Amniotic stem cell (primary cell): ENCODE measurements around the gene ZSWIM9.
"Not testable (repeated sequence)": the region's sequence is repeated elsewhere in the genome, so short reads cannot be mapped to it uniquely, and the experiment has no call there.

Experiments
- DNase-seq: peaks from one replicate; lab custom pipeline; 2025; lab: John Stamatoyannopoulos, UW

The ZSWIM9 gene

DNA sequence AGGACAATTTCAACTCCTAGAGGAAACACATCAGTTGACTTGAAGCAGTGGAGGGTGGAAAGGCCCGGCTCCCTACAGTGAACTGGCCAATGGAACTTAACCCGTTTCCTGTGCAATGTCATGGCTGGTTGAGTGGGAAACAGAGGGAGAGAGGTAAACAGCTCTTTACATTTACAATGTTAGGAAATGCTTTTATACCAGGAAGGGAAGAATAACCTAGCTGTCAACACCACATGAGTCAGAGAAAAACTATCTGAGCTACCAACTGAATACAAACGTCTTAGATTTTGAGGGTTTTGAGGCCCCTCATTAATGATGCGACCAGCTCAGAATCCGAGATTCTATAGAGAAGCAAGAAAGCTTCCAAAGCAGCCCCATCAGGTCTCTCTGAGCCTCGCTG lies 48.5 kb downstream of the ZSWIM9 start:
- DNase-seq, result no peak

DNA sequence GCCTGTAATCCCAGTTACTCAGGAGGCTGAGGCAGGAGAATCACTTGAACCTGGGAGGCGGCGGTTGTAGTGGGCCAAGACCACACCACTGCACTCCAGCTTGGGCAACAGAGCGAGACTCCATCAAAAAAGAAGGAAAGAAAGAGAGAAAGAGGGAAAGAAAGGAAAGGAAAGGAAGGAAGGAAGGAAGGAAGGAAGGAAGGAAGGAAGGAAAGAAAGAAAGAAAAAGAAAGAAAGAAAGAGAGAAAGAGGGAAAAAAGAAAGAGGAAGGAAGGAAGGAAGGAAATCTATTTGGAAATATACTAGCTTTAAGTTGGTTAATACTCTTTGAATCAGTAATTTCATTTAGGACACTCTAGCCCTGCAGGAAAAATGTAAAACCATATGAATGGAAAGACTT lies 50.3 kb downstream of the ZSWIM9 start:
- DNase-seq, result not testable (repeated sequence)

DNA sequence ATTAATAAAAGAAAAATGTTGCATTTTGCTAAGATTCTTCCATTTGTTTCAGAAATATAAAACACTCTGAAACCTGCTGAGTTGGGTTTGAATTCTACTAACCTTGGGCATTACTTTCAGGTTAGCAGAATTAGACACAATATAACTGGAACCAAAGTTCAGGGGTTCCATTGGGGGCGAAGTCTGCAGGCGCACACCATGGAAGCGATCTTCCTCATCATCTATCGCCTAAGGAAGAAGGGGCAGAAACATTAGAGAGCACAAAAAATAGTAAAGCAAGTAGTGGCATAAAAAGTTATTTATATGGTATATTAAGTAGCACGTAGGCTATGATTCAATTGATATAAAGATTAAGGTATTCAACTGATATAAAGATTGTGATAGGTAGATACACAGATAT lies 51.1 kb downstream of the ZSWIM9 start:
- DNase-seq, result no peak

DNA sequence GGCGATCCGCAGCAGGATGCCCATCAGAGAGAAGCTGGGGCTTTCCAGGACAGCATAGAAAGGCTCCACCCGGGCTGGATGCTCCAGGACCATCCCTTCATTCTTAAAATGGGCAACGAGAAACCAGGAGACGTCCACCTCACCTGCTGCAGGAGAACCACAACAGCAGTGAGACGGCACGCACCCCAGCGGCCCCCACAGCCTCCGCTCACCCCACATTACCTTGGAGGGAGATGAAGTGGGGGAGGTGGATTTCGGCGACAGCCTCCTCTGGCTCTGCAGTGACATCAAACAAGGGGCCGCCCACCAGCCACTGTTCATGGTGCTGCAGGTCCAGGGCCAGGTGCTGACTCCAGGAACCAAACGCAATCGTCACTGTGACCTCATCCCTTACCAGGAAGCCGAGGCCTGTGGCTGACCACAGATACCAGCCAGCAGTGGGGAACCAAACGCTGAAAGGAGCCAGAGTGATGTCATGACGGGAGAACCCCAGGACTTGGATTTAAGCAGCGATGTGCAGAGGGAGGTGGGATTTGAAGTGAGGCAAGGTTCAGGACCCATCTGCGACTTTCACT lies 60.2 kb downstream of the ZSWIM9 start:
- DNase-seq, result no peak

DNA sequence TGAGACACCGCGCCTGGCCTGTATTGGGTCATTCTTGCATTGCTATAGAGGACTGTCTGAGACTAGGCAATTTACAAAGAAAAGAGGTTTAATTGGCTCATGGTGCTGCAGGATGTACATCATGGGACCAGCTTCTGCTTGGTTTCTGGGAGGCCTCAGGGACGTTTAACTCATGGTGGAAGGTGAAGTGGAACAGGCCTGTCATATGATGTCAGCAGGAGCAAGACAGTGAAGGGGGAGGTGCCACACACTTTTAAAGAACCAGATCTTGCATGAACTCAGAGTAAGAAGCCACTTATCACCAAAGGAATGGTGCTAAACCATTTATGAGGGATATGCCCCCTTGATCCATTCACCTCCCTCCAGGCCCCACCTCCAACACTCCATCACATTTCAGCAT lies 66.6 kb downstream of the ZSWIM9 start:
- DNase-seq, result no peak

DNA sequence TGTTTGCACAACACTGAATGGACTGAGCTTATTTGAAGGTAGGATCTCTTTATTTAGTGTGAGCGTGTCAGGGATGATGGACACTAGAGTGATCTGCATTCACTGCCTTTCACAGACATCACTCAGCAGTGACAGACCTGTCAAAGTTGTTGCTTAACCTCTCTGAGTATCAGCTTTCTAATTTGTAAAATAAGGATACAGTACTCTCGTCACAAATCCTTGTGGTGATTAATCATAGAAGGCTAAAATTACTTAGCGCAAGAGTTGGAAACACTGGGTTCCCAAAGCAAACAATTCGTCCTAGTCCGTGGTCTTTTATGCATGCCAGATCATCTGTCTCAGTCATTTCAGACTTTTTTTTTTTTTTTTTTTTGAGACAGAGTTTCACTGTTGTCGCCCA lies 68.6 kb downstream of the ZSWIM9 start:
- no peak for DNase-seq

DNA sequence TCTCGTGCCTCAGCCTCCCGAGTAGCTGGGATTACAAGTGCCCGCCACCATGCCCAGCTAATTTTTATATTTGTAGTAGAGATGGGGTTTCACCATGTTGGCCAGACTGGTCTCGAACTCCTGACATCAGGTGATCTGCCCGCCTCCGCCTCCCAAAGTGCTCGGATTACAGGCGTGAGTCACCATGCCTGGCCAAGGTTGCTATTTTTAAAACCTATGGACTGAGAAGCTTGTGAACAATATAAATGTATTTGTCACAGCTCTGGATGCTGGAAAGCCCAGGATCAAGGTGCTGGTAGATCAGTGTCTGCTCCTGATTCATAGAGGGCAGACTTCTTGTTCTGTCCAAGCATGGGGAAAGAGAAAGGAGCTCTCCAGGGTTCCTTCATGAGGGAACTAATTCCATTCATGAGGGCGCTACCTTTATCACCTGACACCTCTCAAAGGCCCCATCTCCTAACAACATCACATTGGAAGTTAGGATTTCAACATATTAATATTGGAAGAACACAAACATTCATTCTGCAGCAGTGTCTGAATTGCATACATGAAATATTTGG lies 69.2 kb downstream of the ZSWIM9 start:
- no peak for DNase-seq

DNA sequence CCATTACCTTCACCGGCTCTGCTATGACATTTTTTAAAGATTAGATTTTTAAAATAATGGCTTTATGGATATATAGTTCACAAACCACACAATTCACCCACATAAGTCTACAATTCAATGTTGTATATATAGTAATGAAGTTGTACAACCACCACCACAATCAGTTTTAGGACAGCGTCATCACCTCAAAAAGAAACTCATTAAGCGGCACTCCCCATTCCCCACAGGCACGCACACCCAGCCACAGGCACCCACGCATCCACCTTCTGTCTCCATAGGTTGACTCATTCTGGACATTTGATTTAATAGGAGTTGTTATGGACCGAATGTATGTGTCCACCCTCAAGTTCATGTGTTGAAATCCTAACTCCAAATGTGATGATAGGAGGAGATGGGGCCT lies 71.3 kb downstream of the ZSWIM9 start:
- not testable (repeated sequence) for DNase-seq

DNA sequence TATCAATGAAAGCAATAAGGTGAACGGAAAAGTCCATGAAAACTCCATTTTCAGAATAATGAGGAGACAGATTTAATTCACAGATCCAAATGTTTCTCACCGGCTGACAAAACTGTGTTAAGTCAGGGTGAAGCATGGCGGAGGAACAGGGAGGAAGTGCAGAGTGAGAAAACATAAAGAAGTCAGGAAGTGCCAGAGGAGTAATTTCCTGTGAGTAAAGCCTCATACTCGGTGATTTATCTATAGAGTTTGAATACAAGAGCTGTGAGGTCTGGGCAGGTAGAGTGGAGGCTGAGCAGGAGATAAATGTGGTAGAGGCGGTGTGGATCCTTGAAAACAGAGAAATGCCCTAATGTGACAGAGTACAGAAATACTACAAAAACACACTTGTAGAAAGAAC lies 73.8 kb downstream of the ZSWIM9 start:
- no peak for DNase-seq

DNA sequence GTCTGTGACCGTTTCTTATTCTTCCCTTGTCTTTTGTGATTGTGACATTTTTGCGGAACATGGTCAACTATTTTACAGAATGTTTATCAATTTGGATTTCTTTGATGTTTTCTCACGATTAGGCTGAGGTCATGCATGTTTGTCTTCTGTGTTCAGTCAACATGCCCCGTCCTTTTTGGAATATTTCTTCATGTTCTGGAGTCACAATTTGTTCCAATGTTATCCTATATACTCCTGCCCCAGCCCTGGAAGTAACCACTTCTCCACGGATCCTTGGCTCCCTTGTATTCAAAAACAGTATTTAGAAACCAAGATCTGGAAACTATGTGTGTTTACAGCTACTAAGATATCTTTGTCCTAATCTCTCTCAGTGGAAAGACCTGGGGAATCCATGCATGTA lies 75.6 kb downstream of the ZSWIM9 start:
- no peak for DNase-seq

DNA sequence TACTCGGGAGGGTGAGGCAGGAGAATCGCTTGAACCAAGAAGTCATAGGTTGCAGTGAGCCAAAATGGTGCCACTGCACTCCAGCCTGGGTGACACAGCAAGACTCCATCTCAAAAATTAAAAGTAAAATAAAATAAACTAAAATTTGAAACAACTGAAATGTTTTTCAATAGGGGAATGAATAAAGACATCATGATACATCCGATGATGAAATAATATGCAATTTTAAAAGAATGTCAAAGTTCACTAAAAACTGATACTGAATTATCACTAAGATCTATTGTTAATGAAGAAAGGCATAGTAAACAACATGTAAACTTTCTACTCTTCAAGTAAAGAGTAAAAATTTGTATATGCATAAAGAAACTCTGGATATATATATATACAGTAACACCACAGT lies 76.7 kb downstream of the ZSWIM9 start:
- no peak for DNase-seq
